ENCODE data around the gene ZNF710. TPM values are rescaled to one million over a fixed set of nuclear protein-coding genes. Genes with fewer than 3 reads are reported as not detected.

The ZNF710 gene
- polyA plus RNA-seq, 1 of the 3 experiments (the other 2 are of a cell fraction), result 2.7 TPM

GRCh38 chr15:90053685-90054466 lies 52.8 kb downstream of the ZNF710 start:
- DNase-seq, result no peak
- Histone ChIP-seq H3K9ac (no peak overlapping the region), H3K36me3 (replicated peaks in 1 of 2; ENCODE audit: control insufficient read depth in 1 of 2, insufficient read depth in 2 of 2, low read length in 1 of 2) (no peaks in the 10 kb centered on the region), H3K4me2 (no peak overlapping the region), H3K79me2 (ENCODE audit: insufficient read depth) (no peaks in the 10 kb centered on the region), H3K9me2 (no peaks in the 10 kb centered on the region), H3K4me1 (ENCODE audit: control insufficient read depth in 1 of 2, insufficient read depth in 2 of 2, low read depth in 1 of 2, low read length in 1 of 2) (peaks cover 0 to 23% of the 10 kb centered on the region in 2 experiments; a peak in 1 of 4 replicates), H2AFZ (ENCODE audit: low read depth) (no peak overlapping the region), H3K27me3 (ENCODE audit: insufficient read depth) (no peaks in the 10 kb centered on the region), H3K9me3 (no peaks in the 10 kb centered on the region), H3K27ac (ENCODE audit: low read depth in 2 of 2, low read length in 1 of 2) (no peak overlapping the region), H3F3A (replicated peaks; ENCODE audit: insufficient read depth) (no peaks in the 10 kb centered on the region), H3K4me3 (ENCODE audit: low read depth in 2 of 2, low read length in 1 of 2) (no peak overlapping the region), H4K20me1 (ENCODE audit: insufficient read depth) (no peaks in the 10 kb centered on the region)
- ChIA-PET CTCF (interaction anchor here (1.0 to 2.9 kb wide), 3 partner anchors 11 to 160 kb away, joined by 3 to 13 read pairs (median 3); partner anchors contain the start of gene AP3S2), POLR2A (no interaction called here)
- TF ChIP-seq NRF1 (IDR thresholded peaks at IDR 0.05; ENCODE audit: low read depth, low read length), result no peak
- no peak for TF ChIP-seq REST (IDR thresholded peaks at IDR 0.05; ENCODE audit: low read depth, low read length)
- TF ChIP-seq, protein P1, sequence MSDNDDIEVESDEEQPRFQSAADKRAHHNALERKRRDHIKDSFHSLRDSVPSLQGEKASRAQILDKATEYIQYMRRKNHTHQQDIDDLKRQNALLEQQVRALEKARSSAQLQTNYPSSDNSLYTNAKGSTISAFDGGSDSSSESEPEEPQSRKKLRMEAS (IDR thresholded peaks at IDR 0.05; ENCODE audit: low read depth), result no peak
- TF ChIP-seq MXI1 (IDR thresholded peaks at IDR 0.05; ENCODE audit: low read depth, low read length), result no peak
- no peak for TF ChIP-seq TCF12 (IDR thresholded peaks at IDR 0.05)
- no peak for TF ChIP-seq SIN3A (IDR thresholded peaks at IDR 0.05; ENCODE audit: borderline replicate concordance, low read depth, low read length)
- no peak for TF ChIP-seq YY1 (IDR thresholded peaks at IDR 0.05; ENCODE audit: low read depth)
- TF ChIP-seq IRF3 (IDR thresholded peaks at IDR 0.05; ENCODE audit: low read depth, low read length), result no peak
- no peak for TF ChIP-seq EP300 (IDR thresholded peaks at IDR 0.05; ENCODE audit: borderline replicate concordance in 1 of 2, low read depth in 1 of 2, low read length in 1 of 2)
- TF ChIP-seq JUND (IDR thresholded peaks at IDR 0.05), result no peak
- TF ChIP-seq FOSL2 (IDR thresholded peaks at IDR 0.05; ENCODE audit: borderline replicate concordance, low read depth), result no peak
- TF ChIP-seq ELF1 (IDR thresholded peaks at IDR 0.05), result no peak
- no peak for TF ChIP-seq RAD21 (IDR thresholded peaks at IDR 0.05; ENCODE audit: low read length)
- TF ChIP-seq SMC3 (IDR thresholded peaks at IDR 0.05; ENCODE audit: low read depth, low read length), result no peak
- TF ChIP-seq PBX3 (IDR thresholded peaks at IDR 0.05), result no peak
- TF ChIP-seq MEF2A (IDR thresholded peaks at IDR 0.05; ENCODE audit: borderline replicate concordance, low read depth), result no peak
- TF ChIP-seq, protein P2, sequence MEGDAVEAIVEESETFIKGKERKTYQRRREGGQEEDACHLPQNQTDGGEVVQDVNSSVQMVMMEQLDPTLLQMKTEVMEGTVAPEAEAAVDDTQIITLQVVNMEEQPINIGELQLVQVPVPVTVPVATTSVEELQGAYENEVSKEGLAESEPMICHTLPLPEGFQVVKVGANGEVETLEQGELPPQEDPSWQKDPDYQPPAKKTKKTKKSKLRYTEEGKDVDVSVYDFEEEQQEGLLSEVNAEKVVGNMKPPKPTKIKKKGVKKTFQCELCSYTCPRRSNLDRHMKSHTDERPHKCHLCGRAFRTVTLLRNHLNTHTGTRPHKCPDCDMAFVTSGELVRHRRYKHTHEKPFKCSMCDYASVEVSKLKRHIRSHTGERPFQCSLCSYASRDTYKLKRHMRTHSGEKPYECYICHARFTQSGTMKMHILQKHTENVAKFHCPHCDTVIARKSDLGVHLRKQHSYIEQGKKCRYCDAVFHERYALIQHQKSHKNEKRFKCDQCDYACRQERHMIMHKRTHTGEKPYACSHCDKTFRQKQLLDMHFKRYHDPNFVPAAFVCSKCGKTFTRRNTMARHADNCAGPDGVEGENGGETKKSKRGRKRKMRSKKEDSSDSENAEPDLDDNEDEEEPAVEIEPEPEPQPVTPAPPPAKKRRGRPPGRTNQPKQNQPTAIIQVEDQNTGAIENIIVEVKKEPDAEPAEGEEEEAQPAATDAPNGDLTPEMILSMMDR (IDR thresholded peaks at IDR 0.05), result no peak
- 93% methylated on average over 13 of the region's 14 CpGs for WGBS (ENCODE audit: low lambda C conversion rate)
